Astrocyte (in vitro differentiated cells and primary cell): ENCODE data around the gene CAND2.

Experiments
- EZH2 ChIP-seq: IDR thresholded peaks from 2 replicates; pipeline ENCODE4 v1.6.1; 2012; ENCODE audit warnings: mild to moderate bottlenecking, low read length, inconsistent platforms; ENCODE audit not compliant: insufficient read depth
- TF ChIP-seq, protein P1 (sequence below): IDR thresholded peaks from 2 replicates; pipeline ENCODE4 v1.5.1; 2011; ENCODE audit warnings: low read depth, mild to moderate bottlenecking, inconsistent platforms, low read length, moderate library complexity; ENCODE audit not compliant: insufficient read depth

DNA sequence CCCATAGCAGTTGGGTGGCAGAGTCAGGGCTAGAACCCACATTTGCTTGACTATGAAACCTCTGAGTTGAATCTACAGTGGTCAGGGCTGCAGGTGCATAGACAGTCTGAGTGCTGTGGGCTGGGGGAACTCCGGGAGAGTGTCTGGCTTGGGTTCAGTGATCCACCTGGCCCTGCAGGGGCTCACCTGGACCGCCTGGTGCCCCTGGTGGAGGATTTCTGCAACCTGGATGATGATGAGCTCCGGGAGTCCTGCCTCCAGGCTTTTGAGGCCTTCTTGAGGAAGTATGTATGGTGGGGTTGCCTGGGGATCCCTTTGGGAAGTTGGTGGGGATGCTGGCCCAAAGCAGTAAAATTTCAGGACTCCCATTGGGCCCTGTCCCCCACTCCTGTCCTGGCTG, 16.3 kb downstream of the CAND2 start:
- TF ChIP-seq, protein P1, sequence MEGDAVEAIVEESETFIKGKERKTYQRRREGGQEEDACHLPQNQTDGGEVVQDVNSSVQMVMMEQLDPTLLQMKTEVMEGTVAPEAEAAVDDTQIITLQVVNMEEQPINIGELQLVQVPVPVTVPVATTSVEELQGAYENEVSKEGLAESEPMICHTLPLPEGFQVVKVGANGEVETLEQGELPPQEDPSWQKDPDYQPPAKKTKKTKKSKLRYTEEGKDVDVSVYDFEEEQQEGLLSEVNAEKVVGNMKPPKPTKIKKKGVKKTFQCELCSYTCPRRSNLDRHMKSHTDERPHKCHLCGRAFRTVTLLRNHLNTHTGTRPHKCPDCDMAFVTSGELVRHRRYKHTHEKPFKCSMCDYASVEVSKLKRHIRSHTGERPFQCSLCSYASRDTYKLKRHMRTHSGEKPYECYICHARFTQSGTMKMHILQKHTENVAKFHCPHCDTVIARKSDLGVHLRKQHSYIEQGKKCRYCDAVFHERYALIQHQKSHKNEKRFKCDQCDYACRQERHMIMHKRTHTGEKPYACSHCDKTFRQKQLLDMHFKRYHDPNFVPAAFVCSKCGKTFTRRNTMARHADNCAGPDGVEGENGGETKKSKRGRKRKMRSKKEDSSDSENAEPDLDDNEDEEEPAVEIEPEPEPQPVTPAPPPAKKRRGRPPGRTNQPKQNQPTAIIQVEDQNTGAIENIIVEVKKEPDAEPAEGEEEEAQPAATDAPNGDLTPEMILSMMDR, result no peak
- TF ChIP-seq EZH2, result no peak
